Motor neuron (in vitro differentiated cells): ENCODE results near the gene RNF213. TPM values are rescaled to one million over a fixed set of nuclear protein-coding genes. Genes with fewer than 3 reads are reported as not detected.

Source experiments
- ATAC-seq, 8 experiments: fragments of 200-7000 bp; cut with Tn5 transposase; replicated peaks in 6 of 8; 2 replicates each; pipeline ENCODE4 v1.8.0; 2021; ENCODE audit warnings: mild to moderate bottlenecking in 8 of 8, moderate library complexity in 8 of 8
- H3K27ac ChIP-seq, 2 donors: fragments of 250-450 bp; sonication (Bioruptor Pico); 2 replicates each; pipeline ENCODE4 v1.9.0; 2021; ENCODE audit warnings: antibody characterized with exemption in 2 of 2, mild to moderate bottlenecking in 2 of 2, moderate library complexity in 1 of 2
- H3K4me1 ChIP-seq, 2 donors: fragments of 250-450 bp; sonication (Bioruptor Pico); replicated peaks in 1 of 2; 2 replicates each; pipeline ENCODE4 v1.6.1; 2021; ENCODE audit warnings: antibody characterized with exemption in 2 of 2, mild to moderate bottlenecking in 2 of 2, moderate library complexity in 1 of 2
- H3K4me3 ChIP-seq, 5 donors: fragments of 250-450 bp; sonication (Bioruptor Pico); 2 replicates each; pipeline ENCODE4 v1.9.0; 2021; ENCODE audit warnings: antibody characterized with exemption in 5 of 5, mild to moderate bottlenecking in 5 of 5, moderate library complexity in 4 of 5
- WGBS, 10 experiments: fragments of 450-650 bp; shearing (Covaris generic); methylation state at CpG; one replicate each; pipeline ENCODE4 v1.0.0; 2022; 5-methylcytosine and 5-hydroxymethylcytosine counted together
- in situ Hi-C, 9 experiments: fragments of 400-800 bp; cut with MboI; loops; one replicate each; pipeline ENCODE4 v1.15.0; 2021; ENCODE audit warnings: low sequenced_read_pairs in 9 of 9, low pct_unique_long_range_greater_than_20kb in 2 of 9; ENCODE audit not compliant: unreplicated experiment in 9 of 9
- total RNA-seq, 8 experiments: library from RNA; unstranded; fragments of 300-600 nt; gene quantifications; 2 replicates each; pipeline versions ENCODE4 v1.2.3 to v1.2.4, GENCODE V29; 2022

Gene RNF213
- total RNA-seq, 8 experiments from 2014 or later: 9.2 to 161 (median 29.6) TPM

GRCh38 chr17:80287038-80287437 lies 26.4 kb downstream of the RNF213 start:
- WGBS, 10 experiments: 81 to 97% (median 88%) methylated on average over 2 to 8 of the region's 9 CpGs; no CpG with 5 or more reads in 4 of the 10 experiments
- no peaks in the 10 kb centered on the region for H3K4me1 ChIP-seq
- H3K4me3 ChIP-seq: no peak overlapping the region
- in situ Hi-C loops: no loop called here
- no peak overlapping the region for H3K27ac ChIP-seq
- no peak for ATAC-seq

- H3K27ac ChIP-seq: no peak overlapping the region
- no peak for ATAC-seq
- 76 to 100% (median 80%) methylated on average over 1 to 3 of the region's 22 CpGs; no CpG with 5 or more reads in 5 of the 10 experiments for WGBS, 10 experiments
- H3K4me1 ChIP-seq: peaks cover 0 to 3% of the 10 kb centered on the region in 2 donors
- no peak overlapping the region for H3K4me3 ChIP-seq
- in situ Hi-C loops: no loop called here
Measured at GRCh38 chr17:80287806-80288567, 27.3 kb downstream of the RNF213 start.

GRCh38 chr17:80289616-80290015 lies 29.0 kb downstream of the RNF213 start:
- WGBS, 10 experiments: 33 to 100% (median 78%) methylated on average over 2 to 5 of the region's 6 CpGs; no CpG with 5 or more reads in 1 of the 10 experiments
- in situ Hi-C loops: no loop called here

GRCh38 chr17:80290156-80290555 lies 29.5 kb downstream of the RNF213 start:
- Histone ChIP-seq H3K4me3 (no peak overlapping the region), H3K27ac (no peak overlapping the region), H3K4me1 (peaks cover 0 to 3% of the 10 kb centered on the region in 2 donors)
- WGBS, 10 experiments: 77 to 95% (median 85%) methylated on average over 5 to 17 of the region's 25 CpGs; no CpG with 5 or more reads in 4 of the 10 experiments
- no peak for ATAC-seq
- in situ Hi-C loops: no loop called here

More at GRCh38 chr17:80289616-80290015, 29.0 kb downstream of the RNF213 start:
- Histone ChIP-seq H3K4me3 (no peak overlapping the region), H3K27ac (no peak overlapping the region), H3K4me1 (peaks cover 0 to 3% of the 10 kb centered on the region in 2 donors)
- ATAC-seq: no peak

GRCh38 chr17:80291260-80291659 lies 30.6 kb downstream of the RNF213 start:
- H3K27ac ChIP-seq: no peak overlapping the region
- peaks cover 0 to 3% of the 10 kb centered on the region in 2 donors for H3K4me1 ChIP-seq
- in situ Hi-C loops: no loop called here
- WGBS, 10 experiments: 87 to 100% (median 93%) methylated on average over 2 to 5 of the region's 6 CpGs; no CpG with 5 or more reads in 4 of the 10 experiments
- ATAC-seq: no peak
- H3K4me3 ChIP-seq: no peak overlapping the region

- 89 to 100% (median 95%) methylated on average over 3 to 13 of the region's 20 CpGs; no CpG with 5 or more reads in 1 of the 10 experiments for WGBS, 10 experiments
- in situ Hi-C loops: no loop called here
- peaks cover 0 to 3% of the 10 kb centered on the region in 2 donors for H3K4me1 ChIP-seq
- H3K4me3 ChIP-seq: no peak overlapping the region
- H3K27ac ChIP-seq: no peak overlapping the region
- no peak for ATAC-seq
Measured at GRCh38 chr17:80291691-80292487, 31.2 kb downstream of the RNF213 start.

GRCh38 chr17:80292521-80292971 lies 31.9 kb downstream of the RNF213 start:
- peaks cover 0 to 3% of the 10 kb centered on the region in 2 donors for H3K4me1 ChIP-seq
- in situ Hi-C loops: no loop called here
- 17 to 100% (median 40%) methylated on average over 1 to 5 of the region's 10 CpGs; no CpG with 5 or more reads in 4 of the 10 experiments for WGBS, 10 experiments
- no peak overlapping the region for H3K27ac ChIP-seq
- no peak overlapping the region for H3K4me3 ChIP-seq
- ATAC-seq: peak in 1 of 8 experiments; percentile 64

- in situ Hi-C loops: no loop called here
- Histone ChIP-seq H3K4me3 (no peak overlapping the region), H3K4me1 (peaks cover 0 to 3% of the 10 kb centered on the region in 2 donors), H3K27ac (no peak overlapping the region)
- whole genome bisulfite sequencing, 10 experiments: 50 to 100% (median 98%) methylated on average over 1 to 4 of the region's 7 CpGs; no CpG with 5 or more reads in 4 of the 10 experiments
- no peak for ATAC-seq
Measured at GRCh38 chr17:80294210-80294609, 33.6 kb downstream of the RNF213 start.

- H3K27ac ChIP-seq: no peak overlapping the region
- no peak for ATAC-seq
- 33 to 100% (median 89%) methylated on average over 1 to 2 of the region's 6 CpGs; no CpG with 5 or more reads in 3 of the 10 experiments for WGBS, 10 experiments
- in situ Hi-C loops: no loop called here
- no peak overlapping the region for H3K4me3 ChIP-seq
- peaks cover 0 to 3% of the 10 kb centered on the region in 2 donors for H3K4me1 ChIP-seq
Measured at GRCh38 chr17:80294653-80295052, 34.0 kb downstream of the RNF213 start.

- in situ Hi-C loops: no loop called here
- no peak overlapping the region for H3K27ac ChIP-seq
- 91 to 100% (median 100%) methylated on average over 1 to 4 of the region's 5 CpGs; no CpG with 5 or more reads in 7 of the 10 experiments for WGBS, 10 experiments
- no peak overlapping the region for H3K4me3 ChIP-seq
- no peak for ATAC-seq
- H3K4me1 ChIP-seq: peaks cover 0 to 3% of the 10 kb centered on the region in 2 donors
Measured at GRCh38 chr17:80295146-80295545, 34.5 kb downstream of the RNF213 start.

GRCh38 chr17:80295559-80295958 lies 34.9 kb downstream of the RNF213 start:
- no peak for ATAC-seq
- H3K27ac ChIP-seq: no peak overlapping the region
- in situ Hi-C loops: no loop called here
- WGBS, 10 experiments: 71 to 100% (median 95%) methylated on average over 1 to 6 of the region's 6 CpGs; no CpG with 5 or more reads in 3 of the 10 experiments
- peaks cover 0 to 3% of the 10 kb centered on the region in 2 donors for H3K4me1 ChIP-seq
- no peak overlapping the region for H3K4me3 ChIP-seq

GRCh38 chr17:80296221-80296620 lies 35.6 kb downstream of the RNF213 start:
- no peak for ATAC-seq
- no peak overlapping the region for H3K4me3 ChIP-seq
- in situ Hi-C loops: no loop called here
- H3K27ac ChIP-seq: no peak overlapping the region
- 82 to 100% (median 97%) methylated on average over 2 to 6 of the region's 14 CpGs; no CpG with 5 or more reads in 3 of the 10 experiments for WGBS, 10 experiments
- peaks cover 0 to 3% of the 10 kb centered on the region in 2 donors for H3K4me1 ChIP-seq
